ENCODE measurements around the gene RAB29. TPM values are rescaled to one million over a fixed set of nuclear protein-coding genes. Genes with fewer than 3 reads are reported as not detected.

The RAB29 gene
- total RNA-seq, 2 experiments from 2014 or later = 11.7 to 11.8 TPM

DNA sequence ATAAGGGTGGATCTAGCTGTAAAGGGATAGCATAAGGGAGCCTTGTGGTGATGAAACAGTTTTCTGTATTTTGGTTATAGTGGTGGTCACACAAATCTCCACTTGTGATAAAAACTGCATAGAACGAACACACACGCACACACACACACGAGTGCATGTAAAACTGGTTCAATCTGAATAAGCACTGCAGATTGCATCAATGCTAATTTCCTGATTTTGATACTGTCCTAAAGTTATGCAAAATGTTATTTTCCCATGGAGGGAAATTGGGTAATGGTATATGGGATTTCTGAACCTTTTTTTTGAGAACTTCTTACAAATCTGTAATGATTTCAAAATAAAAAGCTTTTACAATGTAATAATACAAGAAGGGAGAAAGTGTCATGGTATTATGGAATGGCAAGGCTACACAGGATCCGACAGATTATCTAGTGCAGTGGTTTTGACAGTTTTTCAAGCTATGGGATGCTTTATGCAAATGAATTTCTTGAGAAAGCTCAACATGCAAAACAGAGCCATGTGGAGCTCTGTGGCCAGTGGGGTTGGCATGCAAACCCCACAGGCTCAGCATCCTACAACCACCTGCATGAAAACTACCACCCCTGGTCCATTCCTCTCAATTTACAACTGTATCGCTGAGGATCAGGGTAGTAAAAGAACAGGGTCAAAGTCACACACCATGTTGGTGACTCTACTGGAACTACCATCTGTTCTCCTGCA is 18.9 kb upstream of the RAB29 start:
- H3K4me1 ChIP-seq (ENCODE audit: insufficient read depth, low read length) = no peaks in the 10 kb centered on the region
- no peaks in the 10 kb centered on the region for H3K27me3 ChIP-seq (ENCODE audit: control insufficient read depth in 1 of 2, insufficient read depth in 2 of 2, low read length in 2 of 2)
- H3K4me1 Mint-ChIP-seq (ENCODE audit: low read depth) = no peaks in the 10 kb centered on the region
- H3K27ac ChIP-seq (ENCODE audit: low read depth in 1 of 2, low read length in 2 of 2) = no peak overlapping the region
- CTCF ChIA-PET = interaction anchor here (0.9 to 4.8 kb wide), 3 partner anchors 11 to 183 kb away, joined by 3 to 77 read pairs (median 3); no protein-coding TSS in a partner anchor
- intact Hi-C loops (cut with DNase I, micrococcal nuclease) = loop anchor here in 1 of 2 experiments (5.0 kb wide), 1 partner anchor 123 kb away; no protein-coding TSS in a partner anchor
- POLR2A ChIA-PET = no interaction called here
- no peaks in the 10 kb centered on the region for H3K27me3 Mint-ChIP-seq
- H3K36me3 Mint-ChIP-seq (ENCODE audit: low read depth) = peaks cover 93% of the 10 kb centered on the region
- no peaks in the 10 kb centered on the region for H3K9me3 Mint-ChIP-seq
- DNase-seq (no peak), ATAC-seq (ENCODE audit: poor library complexity) (no peak)
- no peak overlapping the region for H3K4me3 Mint-ChIP-seq
- H3K4me3 ChIP-seq (ENCODE audit: low read length) = no peak overlapping the region
- no peaks in the 10 kb centered on the region for H3K9me3 ChIP-seq (ENCODE audit: control insufficient read depth in 1 of 2, insufficient read depth in 1 of 2, low read length in 2 of 2)
- H3K36me3 ChIP-seq (ENCODE audit: insufficient read depth, low read length) = peaks cover 77% of the 10 kb centered on the region
- H3K27ac Mint-ChIP-seq = no peak overlapping the region
- TF ChIP-seq, protein P1, sequence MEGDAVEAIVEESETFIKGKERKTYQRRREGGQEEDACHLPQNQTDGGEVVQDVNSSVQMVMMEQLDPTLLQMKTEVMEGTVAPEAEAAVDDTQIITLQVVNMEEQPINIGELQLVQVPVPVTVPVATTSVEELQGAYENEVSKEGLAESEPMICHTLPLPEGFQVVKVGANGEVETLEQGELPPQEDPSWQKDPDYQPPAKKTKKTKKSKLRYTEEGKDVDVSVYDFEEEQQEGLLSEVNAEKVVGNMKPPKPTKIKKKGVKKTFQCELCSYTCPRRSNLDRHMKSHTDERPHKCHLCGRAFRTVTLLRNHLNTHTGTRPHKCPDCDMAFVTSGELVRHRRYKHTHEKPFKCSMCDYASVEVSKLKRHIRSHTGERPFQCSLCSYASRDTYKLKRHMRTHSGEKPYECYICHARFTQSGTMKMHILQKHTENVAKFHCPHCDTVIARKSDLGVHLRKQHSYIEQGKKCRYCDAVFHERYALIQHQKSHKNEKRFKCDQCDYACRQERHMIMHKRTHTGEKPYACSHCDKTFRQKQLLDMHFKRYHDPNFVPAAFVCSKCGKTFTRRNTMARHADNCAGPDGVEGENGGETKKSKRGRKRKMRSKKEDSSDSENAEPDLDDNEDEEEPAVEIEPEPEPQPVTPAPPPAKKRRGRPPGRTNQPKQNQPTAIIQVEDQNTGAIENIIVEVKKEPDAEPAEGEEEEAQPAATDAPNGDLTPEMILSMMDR (IDR thresholded peaks at IDR 0.05) = no peak

DNA sequence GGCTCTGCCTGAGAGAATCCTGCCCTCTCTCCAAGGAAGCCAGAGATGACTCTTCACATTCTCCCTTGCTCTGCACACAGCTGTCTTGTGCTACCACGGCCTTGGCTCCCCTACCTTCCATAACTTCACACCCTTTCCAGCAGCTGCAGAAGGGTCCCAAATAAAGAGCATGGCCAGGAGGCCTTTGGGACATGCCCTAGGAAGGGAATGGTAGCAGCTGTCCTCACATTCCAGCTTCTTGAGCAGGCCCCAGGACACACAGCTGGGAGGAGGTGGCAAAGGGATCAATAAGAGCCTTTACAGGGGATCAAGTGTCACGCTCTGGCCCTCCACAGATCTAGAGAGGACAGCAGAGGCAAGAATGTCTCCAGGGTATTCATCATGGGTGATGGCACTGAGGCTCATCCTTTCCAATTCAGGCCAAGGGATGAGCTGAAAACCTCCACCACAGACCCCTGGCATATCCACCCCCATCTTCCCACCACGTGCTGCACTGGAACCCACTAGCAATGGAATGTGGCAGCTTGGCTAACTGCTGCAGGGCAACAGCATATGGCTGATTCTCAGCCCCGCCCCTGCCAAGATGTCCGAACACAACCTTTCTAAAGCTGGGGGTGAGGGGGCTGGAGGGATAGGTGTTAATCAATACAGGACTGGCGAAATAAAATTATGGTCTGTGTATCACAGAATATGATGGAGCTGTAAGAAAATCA is 17.8 kb upstream of the RAB29 start:
- Histone ChIP-seq H3K36me3 (ENCODE audit: insufficient read depth, low read length) (peaks cover 67% of the 10 kb centered on the region), H3K4me1 (ENCODE audit: insufficient read depth, low read length) (no peaks in the 10 kb centered on the region), H3K9me3 (ENCODE audit: control insufficient read depth in 1 of 2, insufficient read depth in 1 of 2, low read length in 2 of 2) (no peaks in the 10 kb centered on the region), H3K4me3 (ENCODE audit: low read length) (no peak overlapping the region), H3K27ac (ENCODE audit: low read depth in 1 of 2, low read length in 2 of 2) (no peak overlapping the region), H3K27me3 (ENCODE audit: control insufficient read depth in 1 of 2, insufficient read depth in 2 of 2, low read length in 2 of 2) (no peaks in the 10 kb centered on the region)
- Mint-ChIP-seq H3K27ac (no peak overlapping the region), H3K4me3 (no peak overlapping the region), H3K4me1 (ENCODE audit: low read depth) (no peaks in the 10 kb centered on the region), H3K36me3 (ENCODE audit: low read depth) (peaks cover 83% of the 10 kb centered on the region), H3K27me3 (no peaks in the 10 kb centered on the region), H3K9me3 (no peaks in the 10 kb centered on the region)
- DNase-seq (no peak), ATAC-seq (ENCODE audit: poor library complexity) (no peak)
- CTCF ChIA-PET = interaction anchor here (0.9 to 4.8 kb wide), 4 partner anchors 12 to 184 kb away, joined by 3 to 77 read pairs (median 3); no protein-coding TSS in a partner anchor
- TF ChIP-seq, protein P1 (IDR thresholded peaks at IDR 0.05) = no peak
- POLR2A ChIA-PET = interaction anchor here (1.8 kb wide), 1 partner anchor 184 kb away, joined by 13 read pairs; no protein-coding TSS in a partner anchor
- intact Hi-C loops (cut with DNase I, micrococcal nuclease) = loop anchor here in 1 of 2 experiments (5.0 kb wide), 1 partner anchor 124 kb away; no protein-coding TSS in a partner anchor

DNA sequence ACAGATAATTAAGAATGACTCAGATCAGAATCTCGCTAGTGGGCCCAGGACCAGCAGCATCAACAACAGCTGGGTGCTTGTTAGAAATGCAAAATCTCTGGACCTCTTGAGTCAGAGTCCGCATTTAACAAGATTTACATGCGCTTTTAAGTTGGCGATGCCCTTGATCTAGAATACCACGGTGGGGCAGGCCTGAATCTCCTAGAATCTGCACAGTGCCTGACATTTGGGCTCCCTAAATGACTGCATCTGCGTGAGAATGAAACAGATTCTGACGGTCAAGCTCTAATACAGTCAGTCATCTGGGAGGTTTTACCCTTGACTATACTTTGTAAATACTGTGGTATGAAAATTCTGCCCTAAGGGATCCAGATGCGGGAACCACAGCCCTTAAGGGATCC is 17.2 kb upstream of the RAB29 start:
- Mint-ChIP-seq H3K36me3 (ENCODE audit: low read depth) (peaks cover 77% of the 10 kb centered on the region), H3K27ac (no peak overlapping the region), H3K27me3 (no peaks in the 10 kb centered on the region), H3K4me1 (ENCODE audit: low read depth) (no peaks in the 10 kb centered on the region), H3K4me3 (no peak overlapping the region), H3K9me3 (no peaks in the 10 kb centered on the region)
- ATAC-seq (ENCODE audit: poor library complexity) (no peak), DNase-seq (no peak)
- Histone ChIP-seq H3K4me1 (ENCODE audit: insufficient read depth, low read length) (no peaks in the 10 kb centered on the region), H3K4me3 (ENCODE audit: low read length) (no peak overlapping the region), H3K27ac (ENCODE audit: low read depth in 1 of 2, low read length in 2 of 2) (no peak overlapping the region), H3K9me3 (ENCODE audit: control insufficient read depth in 1 of 2, insufficient read depth in 1 of 2, low read length in 2 of 2) (no peaks in the 10 kb centered on the region), H3K36me3 (ENCODE audit: insufficient read depth, low read length) (peaks cover 61% of the 10 kb centered on the region), H3K27me3 (ENCODE audit: control insufficient read depth in 1 of 2, insufficient read depth in 2 of 2, low read length in 2 of 2) (no peaks in the 10 kb centered on the region)
- intact Hi-C loops (cut with DNase I, micrococcal nuclease) = loop anchor here in 1 of 2 experiments (5.0 kb wide), 1 partner anchor 125 kb away; no protein-coding TSS in a partner anchor
- TF ChIP-seq, protein P1 (IDR thresholded peaks at IDR 0.05) = no peak
- CTCF ChIA-PET = interaction anchor here (0.7 to 4.8 kb wide), 10 partner anchors 10 to 314 kb away, joined by 3 to 77 read pairs (median 4); partner anchors contain the start of gene PM20D1
- POLR2A ChIA-PET = interaction anchor here (0.7 to 1.8 kb wide), 6 partner anchors 12 to 185 kb away, joined by 3 to 13 read pairs (median 4); partner anchors contain the start of genes PM20D1 and RAB29

Data from CD4-positive, alpha-beta T cell (primary cell).